Prostate gland (tissue), 2 donors: ENCODE data around the gene UBE2U.

Source experiments
- POLR2A ChIP-seq: fragments of 450-650 bp; IDR thresholded peaks from one replicate; pipeline ENCODE4 v1.6.1; 2016; ENCODE audit warnings: antibody characterized with exemption, mild to moderate bottlenecking
- TF ChIP-seq, protein P1 (sequence below), 4 experiments: fragments of 200-600 bp in 2 of 4; fragments of 450-650 bp in 2 of 4; sonication (generic) in 2 of 4; IDR thresholded peaks; 1 replicate in 3 of 4; 2 replicates in 1 of 4; pipeline ENCODE4 v1.5.1; 2016 to 2019; ENCODE audit warnings: antibody characterized with exemption in 4 of 4, mild to moderate bottlenecking in 2 of 4, moderate library complexity in 2 of 4

DNA sequence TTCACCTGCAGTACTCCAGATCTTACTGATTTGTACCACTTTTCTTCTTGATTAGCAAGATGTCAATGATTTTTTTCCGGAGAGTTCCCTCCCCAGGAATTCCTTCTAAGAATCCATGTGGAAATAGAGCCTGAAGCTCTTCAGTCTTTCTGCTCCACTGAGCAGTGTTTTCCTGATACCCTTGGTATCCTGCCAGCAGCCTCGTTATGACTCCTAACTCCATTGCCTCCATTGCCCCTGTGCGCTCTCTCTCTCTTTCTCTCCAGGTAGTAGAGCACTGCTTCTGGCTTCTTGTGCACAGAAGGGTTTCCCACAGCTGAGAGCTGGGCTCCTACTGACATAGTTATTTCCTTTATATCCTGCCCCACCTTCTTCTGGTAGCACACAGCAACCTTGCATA is 12.2 kb downstream of the UBE2U start:
- TF ChIP-seq POLR2A = no peak
- TF ChIP-seq, protein P1, sequence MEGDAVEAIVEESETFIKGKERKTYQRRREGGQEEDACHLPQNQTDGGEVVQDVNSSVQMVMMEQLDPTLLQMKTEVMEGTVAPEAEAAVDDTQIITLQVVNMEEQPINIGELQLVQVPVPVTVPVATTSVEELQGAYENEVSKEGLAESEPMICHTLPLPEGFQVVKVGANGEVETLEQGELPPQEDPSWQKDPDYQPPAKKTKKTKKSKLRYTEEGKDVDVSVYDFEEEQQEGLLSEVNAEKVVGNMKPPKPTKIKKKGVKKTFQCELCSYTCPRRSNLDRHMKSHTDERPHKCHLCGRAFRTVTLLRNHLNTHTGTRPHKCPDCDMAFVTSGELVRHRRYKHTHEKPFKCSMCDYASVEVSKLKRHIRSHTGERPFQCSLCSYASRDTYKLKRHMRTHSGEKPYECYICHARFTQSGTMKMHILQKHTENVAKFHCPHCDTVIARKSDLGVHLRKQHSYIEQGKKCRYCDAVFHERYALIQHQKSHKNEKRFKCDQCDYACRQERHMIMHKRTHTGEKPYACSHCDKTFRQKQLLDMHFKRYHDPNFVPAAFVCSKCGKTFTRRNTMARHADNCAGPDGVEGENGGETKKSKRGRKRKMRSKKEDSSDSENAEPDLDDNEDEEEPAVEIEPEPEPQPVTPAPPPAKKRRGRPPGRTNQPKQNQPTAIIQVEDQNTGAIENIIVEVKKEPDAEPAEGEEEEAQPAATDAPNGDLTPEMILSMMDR (IDR thresholded peaks at IDR 0.05) = no peak
